ENCODE measurements around the gene ENOX1.

- no peak for TF ChIP-seq CTCF (IDR thresholded peaks at IDR 0.05; ENCODE audit: low read depth, low read length)
- TF ChIP-seq EZH2phosphoT487 (IDR thresholded peaks at IDR 0.05; ENCODE audit: low read depth) = no peak
Measured at GRCh38 chr13:43237616-43238015, 549.2 kb downstream of the ENOX1 start.
